Nephron progenitor cell (in vitro differentiated cells): ENCODE data around the gene MRPS6.
A peak's percentile ranks its signal among the peaks of the same experiment; 100 is the strongest.

Experiments
- DNase-seq: peaks from one replicate; pipeline ENCODE4 v3.0.0; 2021
- H3K27ac Mint-ChIP-seq: 2 replicates; pipeline ENCODE4 v1.8.0; 2021; ENCODE audit warnings: mild to moderate bottlenecking, moderate library complexity, mixed read lengths
- H3K27me3 Mint-ChIP-seq: 2 replicates; pipeline ENCODE4 v1.8.0; 2021; ENCODE audit warnings: mild to moderate bottlenecking, low read depth, mixed read lengths; ENCODE audit not compliant: poor library complexity
- H3K36me3 Mint-ChIP-seq: 2 replicates; pipeline ENCODE4 v1.8.0; 2021; ENCODE audit warnings: low read depth, mixed read lengths
- H3K4me1 Mint-ChIP-seq: 2 replicates; pipeline ENCODE4 v1.8.0; 2021; ENCODE audit warnings: mixed read lengths
- H3K4me3 Mint-ChIP-seq: 2 replicates; pipeline ENCODE4 v1.8.0; 2021; ENCODE audit warnings: mild to moderate bottlenecking, moderate library complexity, mixed read lengths
- H3K9me3 Mint-ChIP-seq: 2 replicates; pipeline ENCODE4 v1.8.0; 2021; ENCODE audit warnings: mild to moderate bottlenecking, moderate library complexity, mixed read lengths
- CTCF ChIP-seq: fragments of 200-600 bp; sonication (generic); IDR thresholded peaks from 2 replicates; pipeline ENCODE4 v1.5.0; 2021; ENCODE audit warnings: antibody characterized with exemption

Gene MRPS6

GRCh38 chr21:34055615-34056014 lies 17.8 kb upstream of the MRPS6 start:
- Mint-ChIP-seq H3K9me3 (no peaks in the 10 kb centered on the region), H3K36me3 (no peaks in the 10 kb centered on the region), H3K4me1 (peaks cover 16% of the 10 kb centered on the region), H3K4me3 (no peak overlapping the region), H3K27me3 (no peaks in the 10 kb centered on the region), H3K27ac (no peak overlapping the region)
- DNase-seq = no peak
- no peak for TF ChIP-seq CTCF

GRCh38 chr21:34061983-34062382 lies 11.4 kb upstream of the MRPS6 start:
- Mint-ChIP-seq H3K4me3 (no peak overlapping the region), H3K9me3 (peaks cover 5% of the 10 kb centered on the region), H3K27me3 (no peaks in the 10 kb centered on the region), H3K27ac (no peak overlapping the region), H3K36me3 (no peaks in the 10 kb centered on the region), H3K4me1 (peaks cover 11% of the 10 kb centered on the region)
- TF ChIP-seq CTCF = no peak
- DNase-seq = no peak

GRCh38 chr21:34065027-34065426 lies 8.4 kb upstream of the MRPS6 start:
- no peak for TF ChIP-seq CTCF
- H3K4me1 Mint-ChIP-seq = peaks cover 15% of the 10 kb centered on the region
- no peak overlapping the region for H3K4me3 Mint-ChIP-seq
- H3K36me3 Mint-ChIP-seq = no peaks in the 10 kb centered on the region
- H3K27me3 Mint-ChIP-seq = peaks cover 6% of the 10 kb centered on the region
- no peak for DNase-seq
- H3K27ac Mint-ChIP-seq = no peak overlapping the region
- H3K9me3 Mint-ChIP-seq = peaks cover 5% of the 10 kb centered on the region

- Mint-ChIP-seq H3K4me3 (peak overlapping the region; percentile 56), H3K27me3 (peaks cover 8% of the 10 kb centered on the region)
- DNase-seq = no peak
Measured at GRCh38 chr21:34071683-34072082, 1.7 kb upstream of the MRPS6 start.

GRCh38 chr21:34072145-34073031 lies 990 bp upstream of the MRPS6 start:
- H3K4me3 Mint-ChIP-seq = peak overlapping the region; percentile 56
- no peak for DNase-seq
- H3K27me3 Mint-ChIP-seq = peaks cover 8% of the 10 kb centered on the region
- no peak for TF ChIP-seq CTCF
- H3K36me3 Mint-ChIP-seq = peaks cover 11% of the 10 kb centered on the region
- H3K4me1 Mint-ChIP-seq = peaks cover 42% of the 10 kb centered on the region
- H3K9me3 Mint-ChIP-seq = no peaks in the 10 kb centered on the region
- no peak overlapping the region for H3K27ac Mint-ChIP-seq

More at GRCh38 chr21:34071683-34072082, 1.7 kb upstream of the MRPS6 start:
- H3K9me3 Mint-ChIP-seq = no peaks in the 10 kb centered on the region
- H3K27ac Mint-ChIP-seq = no peak overlapping the region
- no peak for TF ChIP-seq CTCF
- H3K4me1 Mint-ChIP-seq = peaks cover 40% of the 10 kb centered on the region
- peaks cover 5% of the 10 kb centered on the region for H3K36me3 Mint-ChIP-seq
